Endothelial cell of umbilical vein (primary cell): ENCODE results near the gene ORAI3. TPM values are rescaled to one million over a fixed set of nuclear protein-coding genes. Genes with fewer than 3 reads are reported as not detected.

ENCODE experiments used
- BruUV-seq: library from RNA; stranded (reverse); fragments of 400-500 nt; replicated peaks from 2 replicates; lab custom pipeline; 2021; lab: Mats Ljungman, UMichigan
- CTCF ChIA-PET: fragments of 300-600, 350-600 bp; sonication (Branson Sonifier 250); formaldehyde crosslinking; loops from one replicate; lab custom pipeline; 2021; ENCODE audit warnings: antibody characterized with exemption, inconsistent platforms; lab: Charles Lee
- POLR2A ChIA-PET: fragments of 300-600, 350-600 bp; sonication (Branson Sonifier 250); formaldehyde crosslinking; loops from one replicate; lab custom pipeline; 2021; ENCODE audit warnings: antibody characterized with exemption, inconsistent platforms; lab: Charles Lee
- DNase-seq: peaks from one replicate; pipeline ENCODE4 v3.0.0-alpha.2; 2011; ENCODE audit warnings: low read depth, low spot score
- FAIRE-seq: peaks from 2 replicates; lab custom pipeline; 2011; peaks lifted over from hg19 to GRCh38; lab: Jason Lieb, UNC
- H2AFZ ChIP-seq: 2 replicates; pipeline ENCODE4 v1.6.0; 2012; ENCODE audit warnings: low read depth, low read length, control low read depth, inconsistent platforms
- H3K27ac ChIP-seq: 2 replicates; pipeline ENCODE4 v1.5.1; 2011; ENCODE audit warnings: low read depth, mild to moderate bottlenecking, control low read depth, low read length, moderate library complexity; ENCODE audit not compliant: insufficient read depth
- H3K27me3 ChIP-seq, 2 experiments: 2 replicates each; pipeline versions ENCODE4 v1.6.0 to v1.6.1; 2011; ENCODE audit warnings: low read length in 2 of 2, mixed read lengths in 1 of 2; ENCODE audit not compliant: control insufficient read depth in 2 of 2, insufficient read depth in 2 of 2
- H3K36me3 ChIP-seq, 2 experiments: 2 replicates in 1 of 2; 3 replicates in 1 of 2; pipeline ENCODE4 v1.5.1; 2011; ENCODE audit warnings: low read length in 2 of 2, mild to moderate bottlenecking in 1 of 2, moderate library complexity in 1 of 2; ENCODE audit not compliant: control insufficient read depth in 2 of 2, insufficient read depth in 2 of 2; ENCODE audit errors: extremely low read depth in 1 of 2
- H3K4me1 ChIP-seq: 3 replicates; pipeline ENCODE4 v1.5.1; 2011; ENCODE audit warnings: mild to moderate bottlenecking, low read length; ENCODE audit not compliant: control insufficient read depth, insufficient read depth; ENCODE audit errors: extremely low read depth
- H3K4me2 ChIP-seq: 2 replicates; pipeline ENCODE4 v1.6.1; 2011; ENCODE audit warnings: low read length, control low read depth, mixed read lengths; ENCODE audit not compliant: insufficient read depth
- H3K4me3 ChIP-seq, 3 experiments: fragments of 200-600 bp in 1 of 3; sonication (generic), shearing (Covaris generic) in 1 of 3; replicated peaks in 1 of 3; 2 replicates each; pipeline ENCODE4 v1.5.1; 2011 to 2016; ENCODE audit warnings: control low read depth in 3 of 3, low read length in 3 of 3, mild to moderate bottlenecking in 2 of 3, inconsistent platforms in 1 of 3, low read depth in 1 of 3, moderate library complexity in 1 of 3; ENCODE audit not compliant: insufficient read depth in 1 of 3
- H3K79me2 ChIP-seq: 2 replicates; pipeline ENCODE4 v1.6.0; 2012; ENCODE audit warnings: low read length, inconsistent platforms; ENCODE audit not compliant: control insufficient read depth, insufficient read depth
- H3K9ac ChIP-seq: replicated peaks from 2 replicates; pipeline ENCODE3; 2011; ENCODE audit warnings: low read length, control low read depth; ENCODE audit not compliant: insufficient read depth; ENCODE audit errors: extremely low read depth
- H3K9me1 ChIP-seq: replicated peaks from 3 replicates; pipeline ENCODE4 v1.6.0; 2011; ENCODE audit warnings: mild to moderate bottlenecking, low read length; ENCODE audit not compliant: control insufficient read depth, insufficient read depth; ENCODE audit errors: extremely low read depth
- H3K9me3 ChIP-seq: replicated peaks from 2 replicates; pipeline ENCODE4 v1.5.1; 2012; ENCODE audit warnings: low read length, inconsistent platforms; ENCODE audit not compliant: control insufficient read depth, insufficient read depth
- H4K20me1 ChIP-seq: replicated peaks from 2 replicates; pipeline ENCODE3; 2011; ENCODE audit warnings: mild to moderate bottlenecking, low read length; ENCODE audit not compliant: control insufficient read depth, insufficient read depth; ENCODE audit errors: extremely low read depth
- EZH2 ChIP-seq: IDR thresholded peaks from 2 replicates; pipeline ENCODE4 v1.6.1; 2012; ENCODE audit warnings: borderline replicate concordance, low read depth, mild to moderate bottlenecking, moderate library complexity, low read length, inconsistent platforms; ENCODE audit not compliant: severe bottlenecking
- FOS ChIP-seq: IDR thresholded peaks from 2 replicates; pipeline ENCODE4 v1.6.1; 2011; ENCODE audit warnings: mild to moderate bottlenecking, low read length, moderate library complexity, borderline replicate concordance; ENCODE audit not compliant: insufficient read depth
- GATA2 ChIP-seq: IDR thresholded peaks from 2 replicates; pipeline ENCODE4 v1.7.0; 2011; ENCODE audit warnings: low read depth, mild to moderate bottlenecking, moderate library complexity, mixed read lengths, low read length; ENCODE audit not compliant: insufficient read length, insufficient read depth
- JUN ChIP-seq: IDR thresholded peaks from 2 replicates; pipeline ENCODE4 v1.6.1; 2011; ENCODE audit warnings: borderline replicate concordance, low read depth; ENCODE audit not compliant: insufficient read length, insufficient read depth
- MYC ChIP-seq: IDR thresholded peaks from one replicate; pipeline ENCODE4 v1.6.1; 2011; ENCODE audit warnings: mild to moderate bottlenecking, low read depth, low read length
- POLR2A ChIP-seq: IDR thresholded peaks from 2 replicates; pipeline ENCODE4 v1.6.1; 2012; ENCODE audit warnings: low read depth, mild to moderate bottlenecking, control low read depth, low read length
- POLR2AphosphoS5 ChIP-seq: IDR thresholded peaks from 2 replicates; pipeline ENCODE4 v1.6.1; 2012; ENCODE audit warnings: low read depth, mild to moderate bottlenecking, control low read depth, low read length, moderate library complexity; ENCODE audit not compliant: insufficient read depth
- dilution Hi-C: fragments of 300-500 bp; cut with MboI; formaldehyde crosslinking; loops from one replicate; pipeline ENCODE4 v1.15.0; 2019; ENCODE audit warnings: low sequenced_read_pairs; ENCODE audit not compliant: extremely low pct_ligation_motif_present
- intact Hi-C: fragments of 100-400 bp; cut with micrococcal nuclease; formaldehyde crosslinking; loops from one replicate; pipeline ENCODE4 v1.10.0; 2022
- polyA plus RNA-seq, 4 experiments: library from polyadenylated mRNA; depleted of rRNA in 3 of 4; stranded (reverse) in 3 of 4; unstranded in 1 of 4; fragments of >200 nt; gene quantifications; 2 replicates each; pipeline versions ENCODE4 v1.2.1 to v1.2.3, GENCODE V29; 2011 to 2012; ENCODE audit warnings: missing spikeins in 1 of 4
- total RNA-seq: library from RNA; stranded (reverse); gene quantifications from 2 replicates; pipeline ENCODE4 v1.2.3, GENCODE V29; 2021
- TF ChIP-seq, protein P1 (sequence below): IDR thresholded peaks from 2 replicates; pipeline ENCODE4 v1.6.1; 2011; ENCODE audit not compliant: insufficient read depth, insufficient read length
- TF ChIP-seq, protein P2 (sequence below), 2 donors: IDR thresholded peaks; 1 replicate in 1 of 2; 2 replicates in 1 of 2; pipeline ENCODE4 v1.5.1; 2011; ENCODE audit warnings: low read length in 2 of 2, mild to moderate bottlenecking in 2 of 2, moderate library complexity in 2 of 2, control low read depth in 1 of 2, inconsistent platforms in 1 of 2, low read depth in 1 of 2; ENCODE audit not compliant: insufficient read depth in 1 of 2; ENCODE audit errors: extremely low read depth in 1 of 2

Gene ORAI3
- total and polyA plus RNA-seq, 2 donors (not counting 3 experiments of a cell fraction or from before 2014, with no cell fraction given) = 17.6 to 25.4 TPM

- peak; percentile 67 for FAIRE-seq
- Histone ChIP-seq H3K9me1 (no peaks in the 10 kb centered on the region), H3K9ac (no peak overlapping the region), H3K4me2 (no peak overlapping the region), H4K20me1 (no peaks in the 10 kb centered on the region), H3K4me3 (no peak overlapping the region), H3K4me1 (peaks cover 2% of the 10 kb centered on the region), H3K36me3 (peaks cover 4 to 30% of the 10 kb centered on the region in 2 experiments), H3K79me2 (no peaks in the 10 kb centered on the region), H3K27ac (no peak overlapping the region), H3K27me3 (no peaks in the 10 kb centered on the region), H3K9me3 (no peaks in the 10 kb centered on the region), H2AFZ (no peak overlapping the region)
- TF ChIP-seq POLR2AphosphoS5 (no peak), GATA2 (no peak), EZH2 (no peak), JUN (no peak), MYC (no peak), FOS (no peak), POLR2A (no peak)
- TF ChIP-seq, protein P1, sequence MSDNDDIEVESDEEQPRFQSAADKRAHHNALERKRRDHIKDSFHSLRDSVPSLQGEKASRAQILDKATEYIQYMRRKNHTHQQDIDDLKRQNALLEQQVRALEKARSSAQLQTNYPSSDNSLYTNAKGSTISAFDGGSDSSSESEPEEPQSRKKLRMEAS = no peak
- TF ChIP-seq, protein P2, sequence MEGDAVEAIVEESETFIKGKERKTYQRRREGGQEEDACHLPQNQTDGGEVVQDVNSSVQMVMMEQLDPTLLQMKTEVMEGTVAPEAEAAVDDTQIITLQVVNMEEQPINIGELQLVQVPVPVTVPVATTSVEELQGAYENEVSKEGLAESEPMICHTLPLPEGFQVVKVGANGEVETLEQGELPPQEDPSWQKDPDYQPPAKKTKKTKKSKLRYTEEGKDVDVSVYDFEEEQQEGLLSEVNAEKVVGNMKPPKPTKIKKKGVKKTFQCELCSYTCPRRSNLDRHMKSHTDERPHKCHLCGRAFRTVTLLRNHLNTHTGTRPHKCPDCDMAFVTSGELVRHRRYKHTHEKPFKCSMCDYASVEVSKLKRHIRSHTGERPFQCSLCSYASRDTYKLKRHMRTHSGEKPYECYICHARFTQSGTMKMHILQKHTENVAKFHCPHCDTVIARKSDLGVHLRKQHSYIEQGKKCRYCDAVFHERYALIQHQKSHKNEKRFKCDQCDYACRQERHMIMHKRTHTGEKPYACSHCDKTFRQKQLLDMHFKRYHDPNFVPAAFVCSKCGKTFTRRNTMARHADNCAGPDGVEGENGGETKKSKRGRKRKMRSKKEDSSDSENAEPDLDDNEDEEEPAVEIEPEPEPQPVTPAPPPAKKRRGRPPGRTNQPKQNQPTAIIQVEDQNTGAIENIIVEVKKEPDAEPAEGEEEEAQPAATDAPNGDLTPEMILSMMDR (IDR thresholded peaks at IDR 0.05; ENCODE audit: extremely low read depth in 1 of 2, insufficient read depth in 1 of 2, low read depth in 1 of 2, low read length in 2 of 2) = no peak
- BruUV-seq = no TSS peak
- dilution Hi-C loops (no loop called here), intact Hi-C loops (no loop called here)
- CTCF ChIA-PET = no interaction called here
- POLR2A ChIA-PET = no interaction called here
- peak; percentile 36 for DNase-seq
These were observed 21.0 kb upstream of the ORAI3 start for GRCh38 chr16:30927789-30928378.
